WTC11 (cell line): ENCODE results near the gene COMMD6. TPM values are rescaled to one million over a fixed set of nuclear protein-coding genes. Genes with fewer than 3 reads are reported as not detected.
A peak's percentile ranks its signal among the peaks of the same experiment; 100 is the strongest.

Source experiments
- ATAC-seq: fragments of 200-7000 bp; cut with Tn5 transposase; 2 replicates; pipeline ENCODE4 v1.10.0; 2021; ENCODE audit warnings: mild to moderate bottlenecking, moderate library complexity
- CTCF ChIA-PET: fragments of 300-600 bp; sonication (Branson Sonifier 250); formaldehyde crosslinking; loops from one replicate; lab custom pipeline; 2021; ENCODE audit warnings: antibody characterized with exemption; lab: Charles Lee
- POLR2A ChIA-PET: fragments of 350-600 bp; sonication (Branson Sonifier 250); formaldehyde crosslinking; loops from one replicate; lab custom pipeline; 2021; ENCODE audit warnings: antibody characterized with exemption; lab: Charles Lee
- DNase-seq: peaks from one replicate; pipeline ENCODE4 v3.0.0; 2021; ENCODE audit warnings: low spot score
- H3K27ac Mint-ChIP-seq: 2 replicates; pipeline ENCODE4 v1.8.0; 2021; ENCODE audit warnings: mixed read lengths
- H3K27me3 Mint-ChIP-seq: 2 replicates; pipeline ENCODE4 v1.8.0; 2021; ENCODE audit warnings: low read depth, mild to moderate bottlenecking, moderate library complexity, mixed read lengths
- H3K36me3 Mint-ChIP-seq: 2 replicates; pipeline ENCODE4 v1.8.0; 2021; ENCODE audit warnings: mixed read lengths
- H3K4me1 Mint-ChIP-seq: 2 replicates; pipeline ENCODE4 v1.8.0; 2022; ENCODE audit warnings: mixed read lengths
- H3K4me3 Mint-ChIP-seq: 2 replicates; pipeline ENCODE4 v1.8.0; 2021; ENCODE audit warnings: mild to moderate bottlenecking, moderate library complexity, mixed read lengths
- H3K9me3 Mint-ChIP-seq: 2 replicates; pipeline ENCODE4 v1.8.0; 2021; ENCODE audit warnings: mixed read lengths
- ARID4B ChIP-seq: sonication (generic); formaldehyde crosslinking; IDR thresholded peaks from 2 replicates; pipeline ENCODE4 v1.8.0; 2023; ENCODE audit warnings: missing genetic modification reagents, mild to moderate bottlenecking, borderline replicate concordance
- CREB1 ChIP-seq: sonication (generic); formaldehyde crosslinking; IDR thresholded peaks from 2 replicates; pipeline ENCODE4 v1.8.0; 2023; ENCODE audit warnings: mild to moderate bottlenecking, missing genetic modification reagents
- CREM ChIP-seq: sonication (generic); formaldehyde crosslinking; IDR thresholded peaks from 2 replicates; pipeline ENCODE4 v1.8.1; 2022; ENCODE audit warnings: mild to moderate bottlenecking, missing genetic modification reagents, moderate library complexity
- E2F5 ChIP-seq: sonication (generic); formaldehyde crosslinking; IDR thresholded peaks from 2 replicates; pipeline ENCODE4 v1.8.1; 2022; ENCODE audit warnings: mild to moderate bottlenecking, moderate library complexity, missing genetic modification reagents
- ERG ChIP-seq: fragments of 250-450 bp; sonication (Bioruptor Pico); IDR thresholded peaks from 2 replicates; pipeline ENCODE4 v1.8.0; 2021; ENCODE audit warnings: mild to moderate bottlenecking
- GRHL2 ChIP-seq: fragments of 250-450 bp; sonication (Bioruptor Pico); IDR thresholded peaks from 2 replicates; pipeline ENCODE4 v1.8.0; 2022; ENCODE audit warnings: mild to moderate bottlenecking, moderate library complexity; ENCODE audit not compliant: insufficient replicate concordance, severe bottlenecking
- IRF1 ChIP-seq: sonication (generic); formaldehyde crosslinking; IDR thresholded peaks from 2 replicates; pipeline ENCODE4 v1.8.0; 2023; ENCODE audit warnings: missing genetic modification reagents
- MLX ChIP-seq: sonication (generic); formaldehyde crosslinking; IDR thresholded peaks from 2 replicates; pipeline ENCODE4 v1.8.1; 2023; ENCODE audit warnings: mild to moderate bottlenecking, missing genetic modification reagents, moderate library complexity
- MXD4 ChIP-seq: fragments of 250-450 bp; sonication (Bioruptor Pico); IDR thresholded peaks from 2 replicates; pipeline ENCODE4 v1.8.0; 2021; ENCODE audit warnings: mild to moderate bottlenecking, moderate library complexity, borderline replicate concordance
- MYBL2 ChIP-seq: sonication (generic); formaldehyde crosslinking; IDR thresholded peaks from 2 replicates; pipeline ENCODE4 v1.8.1; 2023; ENCODE audit warnings: mild to moderate bottlenecking, moderate library complexity, missing genetic modification reagents
- NR1H2 ChIP-seq: sonication (generic); formaldehyde crosslinking; IDR thresholded peaks from 2 replicates; pipeline ENCODE4 v1.9.0; 2021; ENCODE audit warnings: mild to moderate bottlenecking, moderate library complexity, missing genetic modification reagents
- PREB ChIP-seq: sonication (generic); formaldehyde crosslinking; IDR thresholded peaks from 2 replicates; pipeline ENCODE4 v1.8.1; 2022; ENCODE audit warnings: mild to moderate bottlenecking, missing genetic modification reagents, moderate library complexity, borderline replicate concordance
- RELA ChIP-seq: sonication (generic); formaldehyde crosslinking; IDR thresholded peaks from 2 replicates; pipeline ENCODE4 v1.8.1; 2022; ENCODE audit warnings: missing genetic modification reagents, mild to moderate bottlenecking, borderline replicate concordance
- SMAD4 ChIP-seq: sonication (generic); formaldehyde crosslinking; IDR thresholded peaks from 2 replicates; pipeline ENCODE4 v1.8.0; 2022; ENCODE audit warnings: mild to moderate bottlenecking, missing genetic modification reagents
- STAT6 ChIP-seq: sonication (generic); formaldehyde crosslinking; conservative IDR thresholded peaks from 2 replicates; pipeline ENCODE4 v1.8.1; 2023; ENCODE audit warnings: mild to moderate bottlenecking, low read depth, missing genetic modification reagents, moderate library complexity
- TEAD4 ChIP-seq: sonication (generic); formaldehyde crosslinking; IDR thresholded peaks from 2 replicates; pipeline ENCODE4 v1.8.0; 2022; ENCODE audit warnings: mild to moderate bottlenecking, missing genetic modification reagents
- ZBTB21 ChIP-seq: sonication (generic); formaldehyde crosslinking; IDR thresholded peaks from 2 replicates; pipeline ENCODE4 v1.8.1; 2023; ENCODE audit warnings: mild to moderate bottlenecking, missing genetic modification reagents, borderline replicate concordance
- ZNF232 ChIP-seq: sonication (generic); formaldehyde crosslinking; IDR thresholded peaks from 2 replicates; pipeline ENCODE4 v1.8.0; 2022; ENCODE audit warnings: mild to moderate bottlenecking, missing genetic modification reagents
- total RNA-seq: library from RNA; stranded (reverse); gene quantifications from 3 replicates; pipeline ENCODE4 v1.2.3, GENCODE V29; 2021

Gene COMMD6
- total RNA-seq, 1 experiment from 2014 or later = 94.6 TPM

GRCh38 chr13:75530549-75530961 lies 7.1 kb downstream of the COMMD6 start:
- no peak overlapping the region for H3K4me3 Mint-ChIP-seq
- no peak for ATAC-seq
- peaks cover 22% of the 10 kb centered on the region for H3K4me1 Mint-ChIP-seq
- TF ChIP-seq SMAD4 (no peak), TEAD4 (no peak), PREB (CRISPR knock-in tag) (no peak), E2F5 (CRISPR knock-in tag) (no peak), GRHL2 (no peak), ARID4B (CRISPR knock-in tag) (no peak), IRF1 (CRISPR knock-in tag) (no peak), MLX (CRISPR knock-in tag) (no peak), MYBL2 (no peak), ZNF232 (CRISPR knock-in tag) (no peak), RELA (CRISPR knock-in tag) (no peak), CREB1 (CRISPR knock-in tag) (no peak), ZBTB21 (no peak), STAT6 (CRISPR knock-in tag) (no peak), NR1H2 (CRISPR knock-in tag) (no peak), CREM (CRISPR knock-in tag) (no peak), ERG (CRISPR knock-in tag) (no peak), MXD4 (CRISPR knock-in tag) (no peak)
- no peaks in the 10 kb centered on the region for H3K27me3 Mint-ChIP-seq
- peaks cover 53% of the 10 kb centered on the region for H3K36me3 Mint-ChIP-seq
- CTCF ChIA-PET = interaction anchor here (0.8 kb wide), 1 partner anchor 48 kb away, joined by 4 read pairs; the partner anchor contains the start of gene TBC1D4
- POLR2A ChIA-PET = no interaction called here
- peak overlapping the region; percentile 36; the same call in 1 of the 2 replicates for H3K27ac Mint-ChIP-seq
- no peak for DNase-seq
- peaks cover 5% of the 10 kb centered on the region; the same call in 1 of the 2 replicates for H3K9me3 Mint-ChIP-seq
